GM19193 (cell line): ENCODE measurements around the gene FAM229A.

Source experiments
- POLR2A ChIP-seq: IDR thresholded peaks from 4 replicates; pipeline ENCODE4 v1.6.1; 2011; ENCODE audit not compliant: insufficient read depth, insufficient read length; ENCODE audit errors: extremely low read depth

FAM229A gene

DNA sequence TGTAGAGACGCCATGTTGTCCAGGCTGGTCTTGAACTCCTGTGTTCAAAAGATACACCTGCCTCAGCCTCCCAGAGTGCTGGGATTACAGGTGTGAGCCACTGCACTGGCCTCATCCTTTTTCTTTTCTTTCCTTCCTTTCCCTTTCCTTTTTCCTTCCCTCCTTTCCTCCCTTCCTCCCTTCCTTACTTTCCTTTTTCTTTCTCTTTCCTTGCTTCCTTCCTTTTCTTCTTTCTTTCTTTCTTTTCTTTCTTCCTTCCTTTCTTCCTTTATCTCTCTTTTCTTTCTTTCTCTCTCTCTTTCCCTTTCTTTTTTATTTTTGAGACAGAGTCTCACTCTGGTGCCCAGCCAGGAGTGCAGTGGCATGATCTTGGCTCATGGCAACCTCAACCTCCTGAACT lies 5.8 kb downstream of the FAM229A start:
- TF ChIP-seq POLR2A = no peak

DNA sequence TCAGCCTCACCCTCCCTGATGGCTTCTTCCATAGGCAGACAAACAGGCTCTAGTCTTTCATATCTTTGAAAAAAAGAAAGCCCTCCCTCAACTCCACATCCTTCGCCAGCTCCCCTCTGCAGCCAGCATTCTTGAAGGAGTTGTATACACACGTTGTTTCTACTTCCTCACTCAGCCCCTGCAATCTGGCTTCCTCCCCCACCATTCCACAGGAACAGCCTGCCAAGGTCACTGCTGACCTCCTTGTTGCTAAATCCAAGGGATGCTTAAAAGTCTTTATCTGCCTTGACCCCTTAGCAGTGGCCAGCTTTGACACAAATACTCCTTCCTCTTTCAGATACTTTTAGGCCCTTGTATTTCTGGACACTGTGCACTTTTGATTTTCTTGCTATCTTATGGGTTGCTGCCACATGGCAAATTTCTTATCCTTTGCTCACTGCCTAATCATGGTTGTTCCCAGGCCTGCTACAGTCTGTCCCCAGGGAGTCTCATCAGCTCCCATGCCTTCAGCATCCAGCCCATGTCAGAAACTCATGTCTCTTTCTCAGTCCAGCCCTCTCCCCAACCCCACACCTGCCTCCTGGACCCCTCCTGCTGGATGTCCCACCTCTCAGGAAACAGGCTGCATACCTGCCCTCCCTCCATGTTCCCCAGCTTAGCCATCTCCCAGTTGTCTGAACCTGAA lies 8.3 kb downstream of the FAM229A start:
- TF ChIP-seq POLR2A = no peak

GRCh38 chr1:32353431-32353830 lies 8.9 kb downstream of the FAM229A start:
- TF ChIP-seq POLR2A = no peak

DNA sequence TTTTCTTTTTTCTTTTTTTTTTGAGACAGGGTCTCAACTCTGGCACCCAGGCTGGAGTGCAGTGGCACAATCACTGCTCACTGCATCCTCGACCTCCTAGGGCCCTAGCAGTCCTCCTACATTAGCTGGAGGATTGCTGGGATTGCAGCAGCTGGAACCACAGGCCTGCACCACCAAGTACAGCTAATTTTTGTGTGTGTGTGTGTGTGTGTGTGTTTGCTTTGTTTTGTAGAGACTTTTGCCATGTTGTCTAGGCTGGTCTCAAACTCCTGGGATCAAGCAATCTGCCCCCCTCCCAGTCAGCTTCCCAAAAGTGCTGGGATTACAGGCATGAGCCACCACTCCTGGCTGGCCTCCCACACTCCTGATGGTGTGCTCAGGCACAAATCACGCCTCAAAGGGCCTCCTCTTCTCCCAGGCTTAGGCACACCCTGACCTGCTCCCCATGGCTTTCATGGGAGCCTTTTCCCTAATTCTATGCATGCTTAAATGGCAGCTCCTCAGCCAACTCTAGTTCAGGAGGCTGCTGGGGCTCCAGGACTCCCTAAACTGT lies 9.4 kb downstream of the FAM229A start:
- no peak for TF ChIP-seq POLR2A

DNA sequence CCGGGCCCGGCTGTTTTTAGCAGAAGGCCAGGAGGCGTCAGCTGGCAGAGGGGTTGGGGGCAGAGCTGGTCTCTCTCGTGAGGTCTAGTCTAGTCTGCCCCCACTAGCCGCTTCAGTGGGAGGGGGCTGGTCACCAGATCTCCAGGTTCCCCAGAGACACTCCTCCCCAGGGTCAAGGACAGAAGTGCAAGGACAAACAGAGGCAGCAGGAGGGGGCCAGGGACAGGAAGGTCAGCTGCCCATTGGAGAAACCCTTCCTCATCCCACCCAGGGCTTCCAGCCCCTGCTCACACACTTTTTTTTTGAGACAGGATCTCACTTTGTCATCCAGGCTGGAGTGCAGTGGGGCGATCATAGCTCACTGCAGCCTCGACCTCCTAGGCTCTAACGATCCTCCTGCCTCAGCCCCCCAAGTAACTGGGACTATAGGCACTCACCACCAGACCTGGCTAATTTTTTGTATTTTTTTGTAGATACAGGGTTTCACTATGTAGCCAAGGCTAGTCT lies 10.0 kb downstream of the FAM229A start:
- no peak for TF ChIP-seq POLR2A

GRCh38 chr1:32351399-32352238 lies 10.7 kb downstream of the FAM229A start:
- TF ChIP-seq POLR2A = peak; percentile 80

DNA sequence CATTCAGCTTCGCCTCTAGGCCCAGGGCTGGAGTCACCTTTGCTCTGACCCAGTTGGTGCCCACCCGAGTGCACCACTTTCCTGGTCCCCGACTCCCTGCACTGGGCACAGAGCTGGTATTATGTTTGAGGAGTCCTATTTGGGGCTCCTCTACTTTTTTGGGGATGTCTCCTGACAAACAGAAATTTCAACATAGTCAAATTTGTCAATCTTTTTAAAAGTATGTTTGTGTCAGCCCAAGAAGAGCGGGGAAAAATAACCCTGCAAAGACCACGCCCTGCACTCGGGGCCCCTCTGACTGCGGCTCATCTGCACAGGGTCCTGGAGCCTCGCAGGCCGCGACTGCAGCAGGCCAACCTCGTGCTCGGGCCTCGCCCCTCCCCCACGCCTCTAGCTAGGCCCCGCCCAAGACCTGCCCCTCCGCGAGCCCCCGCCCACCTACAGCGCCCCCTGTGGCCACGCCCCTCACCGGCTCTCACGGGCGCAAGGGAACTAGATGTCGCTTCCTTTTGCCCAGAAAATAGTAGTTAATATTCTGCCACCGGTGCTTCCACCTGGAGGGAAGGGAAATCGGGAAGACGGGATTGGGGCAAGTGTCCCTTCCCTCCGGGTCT lies 11.4 kb downstream of the FAM229A start:
- TF ChIP-seq POLR2A = peak; percentile 54

- TF ChIP-seq POLR2A = no peak
Measured at GRCh38 chr1:32349211-32349708, 13.0 kb downstream of the FAM229A start.

GRCh38 chr1:32346532-32347157 lies 15.6 kb downstream of the FAM229A start:
- TF ChIP-seq POLR2A = no peak

DNA sequence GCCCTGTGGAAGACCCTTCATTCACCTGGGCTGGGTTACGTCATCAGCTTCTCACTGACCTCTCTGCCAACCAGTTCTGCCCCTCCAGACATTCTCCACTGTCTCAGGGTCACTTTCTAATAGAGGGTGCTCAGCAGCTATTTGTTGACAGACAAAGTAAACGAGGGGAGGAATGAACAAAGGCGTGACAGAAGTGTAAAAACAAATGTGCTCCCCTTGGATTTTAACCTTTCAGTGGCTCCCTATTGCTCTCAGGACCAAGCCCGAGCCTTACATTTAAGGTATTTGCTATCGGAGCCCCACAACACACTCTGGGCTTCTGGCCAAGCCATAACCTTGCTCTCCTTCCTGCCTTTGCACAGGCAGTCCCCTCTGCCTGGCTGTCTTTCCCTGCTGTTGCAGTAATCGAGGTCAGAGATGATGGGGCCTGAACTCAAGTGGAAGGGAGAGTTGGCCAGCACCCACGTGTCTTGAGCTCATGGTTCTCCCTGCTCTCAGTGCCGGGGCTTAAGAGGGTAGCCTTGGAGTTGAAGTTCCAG lies 16.9 kb downstream of the FAM229A start:
- no peak for TF ChIP-seq POLR2A

DNA sequence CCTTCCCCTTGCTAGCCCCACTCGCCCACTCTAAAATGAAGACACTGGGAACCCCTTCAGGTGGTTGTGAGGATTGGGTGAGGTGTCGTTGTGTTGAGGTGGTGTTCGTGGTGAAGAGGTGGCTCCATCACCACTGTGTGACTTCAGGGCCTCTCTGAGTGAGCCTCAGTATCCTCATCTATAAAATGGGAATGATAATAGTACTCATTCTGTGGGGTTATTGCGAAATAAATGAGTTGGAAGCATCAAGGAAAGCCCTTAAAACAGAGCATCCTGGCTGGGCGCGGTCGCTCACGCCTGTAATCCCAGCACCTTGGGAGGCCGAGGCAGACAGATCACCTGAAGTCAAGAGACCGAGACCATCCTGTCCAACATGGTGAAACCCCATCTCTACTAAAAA lies 19.6 kb downstream of the FAM229A start:
- TF ChIP-seq POLR2A = no peak

DNA sequence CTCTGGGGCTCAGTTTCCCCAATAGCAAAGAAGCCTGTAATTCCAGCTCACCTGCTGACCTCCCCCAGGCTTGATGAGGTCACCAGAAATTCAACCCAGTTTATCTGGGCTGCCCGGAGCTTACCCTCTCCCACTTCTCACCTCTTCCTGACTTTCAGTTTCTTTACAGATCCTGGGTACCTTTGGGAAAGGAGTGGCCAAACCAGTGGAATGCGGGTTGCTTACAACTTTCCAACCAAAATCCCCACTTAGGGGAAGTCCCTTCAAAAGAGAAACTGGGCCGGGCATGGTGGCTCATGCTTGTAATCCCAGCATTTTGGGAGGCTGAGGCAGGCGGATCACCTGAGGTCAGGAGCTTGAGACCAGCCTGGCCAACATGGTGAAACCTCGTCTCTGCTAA lies 20.3 kb downstream of the FAM229A start:
- TF ChIP-seq POLR2A = no peak

DNA sequence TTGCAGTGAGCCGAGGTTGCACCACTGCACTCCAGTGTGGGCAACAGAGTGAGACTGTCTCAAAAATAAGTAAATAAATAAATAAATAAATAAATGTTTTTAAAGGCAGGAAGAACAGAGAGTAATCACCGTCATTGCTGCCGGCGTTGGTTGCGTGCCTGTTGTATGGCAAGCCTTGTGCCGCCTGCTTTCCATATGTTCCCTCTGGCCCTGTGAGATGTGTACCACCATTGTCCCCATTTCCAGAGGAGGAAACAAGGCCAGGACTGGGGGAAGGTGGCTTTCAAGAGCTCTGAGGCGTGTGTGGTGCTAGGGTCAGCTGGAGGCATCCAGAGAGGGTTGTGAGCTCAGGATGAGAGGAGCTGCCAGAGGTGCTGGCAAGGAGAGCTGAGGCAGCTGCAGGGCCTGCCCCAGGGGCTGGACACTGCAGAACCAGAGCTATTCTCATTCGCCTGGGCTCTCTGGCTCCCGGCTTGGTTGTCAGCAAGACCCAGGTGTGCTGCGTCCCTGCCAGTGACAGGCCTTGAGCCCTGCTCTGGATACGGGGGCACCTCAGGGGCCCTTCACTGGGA lies 21.0 kb downstream of the FAM229A start:
- TF ChIP-seq POLR2A = no peak

GRCh38 chr1:32339363-32339978 lies 22.8 kb downstream of the FAM229A start:
- TF ChIP-seq POLR2A = no peak

DNA sequence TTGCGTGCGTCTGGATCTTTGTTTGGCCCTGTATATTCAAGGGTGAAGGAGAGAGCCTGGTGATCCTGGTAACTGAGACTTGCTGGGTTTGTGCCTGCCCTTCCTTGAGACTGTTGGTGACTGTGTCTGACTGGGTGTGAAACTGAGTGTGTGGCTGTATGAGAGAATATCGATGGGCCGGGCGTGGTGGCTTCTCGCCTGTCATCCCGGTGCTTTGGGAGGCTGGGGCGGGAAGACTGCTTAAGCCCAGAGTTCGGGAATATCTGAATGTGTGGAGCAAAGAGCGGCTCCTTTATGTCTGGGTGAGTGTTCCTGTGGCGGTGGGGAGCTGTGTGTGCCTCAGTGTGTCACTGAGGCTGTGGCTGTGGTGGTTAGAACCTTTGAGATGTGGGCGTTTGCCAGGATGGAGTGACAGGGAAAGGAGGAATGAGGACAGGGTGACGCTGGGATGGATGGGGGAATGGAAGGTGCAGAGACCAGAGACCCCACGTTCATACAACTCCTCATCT lies 23.6 kb downstream of the FAM229A start:
- TF ChIP-seq POLR2A = no peak
